BJ (cell line): Measurements from ENCODE around the gene ANKK1. TPM values are rescaled to one million over a fixed set of nuclear protein-coding genes. Genes with fewer than 3 reads are reported as not detected.

Experiments used
- CTCF ChIA-PET: fragments of 350-600 bp; formaldehyde crosslinking; extraction: SDS; loops from one replicate; lab custom pipeline; 2021; ENCODE audit warnings: antibody characterized with exemption, inconsistent platforms; lab: Yijun Ruan, JAX
- POLR2A ChIA-PET: fragments of 300-600 bp; sonication (Branson Sonifier 250); formaldehyde crosslinking; extraction: SDS; loops from one replicate; lab custom pipeline; 2021; ENCODE audit warnings: antibody characterized with exemption; lab: Charles Lee
- DNase-seq: peaks from one replicate; pipeline ENCODE4 v3.0.0-alpha.2; 2011; ENCODE audit warnings: low read depth
- H3K27me3 ChIP-seq: 2 replicates; pipeline ENCODE4 v1.6.0; 2011; ENCODE audit warnings: low read length; ENCODE audit not compliant: control insufficient read depth, insufficient read depth
- H3K36me3 ChIP-seq: 2 replicates; pipeline ENCODE4 v1.5.1; 2011; ENCODE audit warnings: low read length; ENCODE audit not compliant: control insufficient read depth, insufficient read depth
- H3K4me3 ChIP-seq: 2 replicates; pipeline ENCODE4 v1.5.1; 2011; ENCODE audit warnings: low read depth, mild to moderate bottlenecking, control low read depth, low read length
- CTCF ChIP-seq: IDR thresholded peaks from 2 replicates; pipeline ENCODE4 v1.5.1; 2011; ENCODE audit warnings: low read depth, mild to moderate bottlenecking, control low read depth, inconsistent platforms, low read length, moderate library complexity; ENCODE audit not compliant: insufficient read depth
- polyA plus RNA-seq: library from polyadenylated mRNA; depleted of rRNA; stranded (reverse); fragments of >200 nt; gene quantifications from 2 replicates; pipeline ENCODE4 v1.2.3, GENCODE V29; 2011

Gene ANKK1
- polyA plus RNA-seq, 1 experiment, result not detected

DNA sequence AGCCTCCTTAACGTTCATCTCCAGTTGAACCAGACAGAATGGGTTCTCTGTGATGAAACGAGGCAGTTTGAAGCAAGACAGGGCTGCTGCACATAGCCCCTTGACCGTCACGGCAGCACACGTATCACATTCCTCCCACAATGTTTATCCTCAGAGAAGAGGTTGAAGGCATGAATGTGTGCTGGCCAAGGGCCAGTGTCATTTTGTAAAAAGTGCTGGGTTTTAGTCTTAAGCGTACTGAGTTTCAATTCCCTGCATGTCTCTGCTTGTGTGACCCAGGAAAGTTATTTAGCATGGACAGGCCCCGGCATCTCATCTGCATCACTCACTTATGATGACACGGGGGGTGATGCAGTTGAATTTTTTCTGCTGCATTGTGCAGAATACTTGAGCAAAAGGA is 41.6 kb upstream of the ANKK1 start:
- ChIA-PET CTCF (interaction anchor here (1.3 kb wide), 1 partner anchor 9 kb away, joined by 3 read pairs; no protein-coding TSS in a partner anchor), POLR2A (no interaction called here)
- H3K4me3 ChIP-seq, result no peak overlapping the region

DNA sequence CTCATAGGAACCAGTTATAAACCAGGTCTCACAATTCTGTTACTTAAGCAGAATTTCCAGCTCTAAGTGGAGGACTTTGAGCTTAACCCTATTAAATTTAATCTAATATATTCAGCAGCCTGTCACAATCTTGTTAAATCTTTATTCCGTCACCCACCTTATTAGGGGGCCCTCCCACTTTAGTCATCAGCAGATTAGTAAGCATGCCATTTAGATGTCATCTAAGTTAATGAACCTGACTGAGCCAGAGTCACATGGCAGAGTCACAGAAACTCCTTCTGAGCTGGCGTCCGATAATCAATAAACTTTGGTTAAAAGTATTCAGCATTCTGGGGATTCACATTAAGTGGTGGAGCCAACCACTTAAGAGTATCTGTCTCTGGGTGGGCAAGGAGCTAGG is 38.1 kb upstream of the ANKK1 start:
- no peak for DNase-seq

More for the DNA sequence above, 41.6 kb upstream of the ANKK1 start:
- Histone ChIP-seq H3K36me3 (peaks cover 5% of the 10 kb centered on the region; the same call in 1 of the 2 replicates), H3K27me3 (no peaks in the 10 kb centered on the region)
- TF ChIP-seq CTCF, result no peak
- DNase-seq, result no peak

DNA sequence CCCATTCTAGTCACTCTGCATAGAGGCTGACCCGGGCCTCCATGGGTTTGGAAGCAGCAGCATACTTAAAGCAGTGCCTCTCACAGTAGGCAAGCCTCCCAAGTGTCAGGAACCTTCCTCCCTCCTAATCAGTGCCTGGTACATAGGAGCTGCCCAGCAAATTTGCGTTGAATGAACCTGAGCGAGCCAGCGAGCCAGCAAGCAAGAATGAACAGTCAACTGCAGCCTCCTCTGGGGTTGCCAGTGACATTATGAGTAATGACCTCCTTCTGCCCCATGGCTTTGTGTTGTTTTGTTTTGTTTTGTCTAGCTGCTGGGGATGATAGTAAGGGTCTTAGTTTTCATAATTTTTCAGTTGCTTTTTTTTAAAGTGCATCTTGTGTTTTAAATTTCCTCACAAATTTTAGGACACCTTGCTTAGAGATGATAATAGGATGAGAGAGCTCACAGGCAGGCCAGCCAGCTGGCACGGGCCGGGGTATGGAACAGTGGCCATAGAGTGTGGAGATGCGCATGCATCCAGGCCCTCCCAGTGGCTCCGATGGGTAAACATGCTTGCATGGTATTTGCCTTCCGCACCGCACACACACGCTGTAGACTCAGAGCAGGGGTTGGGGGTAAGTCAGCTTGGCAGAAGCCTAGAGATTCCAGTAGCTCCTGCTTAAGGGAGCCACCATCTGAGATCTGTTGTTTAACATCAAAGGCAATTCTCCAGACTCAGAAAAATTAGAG is 37.1 kb upstream of the ANKK1 start:
- DNase-seq, result no peak
- H3K36me3 ChIP-seq, result peaks cover 1% of the 10 kb centered on the region; the same call in 1 of the 2 replicates
- no peak overlapping the region for H3K4me3 ChIP-seq
- ChIA-PET POLR2A (no interaction called here), CTCF (interaction anchor here (1.8 kb wide), 1 partner anchor 10 kb away, joined by 5 read pairs; no protein-coding TSS in a partner anchor)
- TF ChIP-seq CTCF, result no peak
- no peaks in the 10 kb centered on the region for H3K27me3 ChIP-seq

More for the DNA sequence above, 38.1 kb upstream of the ANKK1 start:
- ChIA-PET POLR2A (no interaction called here), CTCF (interaction anchor here (1.8 kb wide), 1 partner anchor 11 kb away, joined by 5 read pairs; no protein-coding TSS in a partner anchor)
- TF ChIP-seq CTCF, result no peak
- H3K27me3 ChIP-seq, result no peaks in the 10 kb centered on the region
- H3K4me3 ChIP-seq, result no peak overlapping the region
- H3K36me3 ChIP-seq, result peaks cover 3% of the 10 kb centered on the region; the same call in 1 of the 2 replicates

GRCh38 chr11:113351068-113351450 is 36.5 kb upstream of the ANKK1 start:
- CTCF ChIA-PET, result interaction anchor here (1.0 kb wide), 1 partner anchor 8 kb away, joined by 4 read pairs; no protein-coding TSS in a partner anchor
- H3K36me3 ChIP-seq, result peaks cover 1% of the 10 kb centered on the region; the same call in 1 of the 2 replicates

More at GRCh38 chr11:113351068-113351450, 36.5 kb upstream of the ANKK1 start:
- no peak for TF ChIP-seq CTCF
- Histone ChIP-seq H3K4me3 (no peak overlapping the region), H3K27me3 (no peaks in the 10 kb centered on the region)
- DNase-seq, result no peak
- POLR2A ChIA-PET, result no interaction called here
